ENCODE data around the gene LINC01488. TPM values are rescaled to one million over a fixed set of nuclear protein-coding genes. Genes with fewer than 3 reads are reported as not detected.

Gene LINC01488
- total RNA-seq, 1 donor from 2014 or later = not detected

GRCh38 chr11:69529001-69529400, 47.5 kb downstream of the LINC01488 start:
- Mint-ChIP-seq H3K36me3 (ENCODE audit: low read depth, unreplicated experiment) (no peaks in the 10 kb centered on the region), H3K4me1 (ENCODE audit: unreplicated experiment) (peaks cover 4% of the 10 kb centered on the region), H3K27ac (ENCODE audit: unreplicated experiment) (no peak overlapping the region), H3K9me3 (ENCODE audit: unreplicated experiment) (no peaks in the 10 kb centered on the region), H3K27me3 (ENCODE audit: unreplicated experiment) (peaks cover 2% of the 10 kb centered on the region), H3K4me3 (ENCODE audit: unreplicated experiment) (no peak overlapping the region)
- no peak for TF ChIP-seq CTCF (IDR thresholded peaks at IDR 0.05; ENCODE audit: unreplicated experiment)
- DNase-seq (ENCODE audit: low spot score) = no peak

- peaks cover 4% of the 10 kb centered on the region for H3K4me1 Mint-ChIP-seq (ENCODE audit: unreplicated experiment)
- no peak for DNase-seq (ENCODE audit: low spot score)
- H3K4me3 Mint-ChIP-seq (ENCODE audit: unreplicated experiment) = no peak overlapping the region
- no peak overlapping the region for H3K27ac Mint-ChIP-seq (ENCODE audit: unreplicated experiment)
- TF ChIP-seq CTCF (IDR thresholded peaks at IDR 0.05; ENCODE audit: unreplicated experiment) = no peak
- H3K36me3 Mint-ChIP-seq (ENCODE audit: low read depth, unreplicated experiment) = no peaks in the 10 kb centered on the region
- H3K27me3 Mint-ChIP-seq (ENCODE audit: unreplicated experiment) = peaks cover 2% of the 10 kb centered on the region
- no peaks in the 10 kb centered on the region for H3K9me3 Mint-ChIP-seq (ENCODE audit: unreplicated experiment)
These were observed 49.0 kb downstream of the LINC01488 start for GRCh38 chr11:69530278-69531070.

- Mint-ChIP-seq H3K36me3 (ENCODE audit: low read depth, unreplicated experiment) (no peaks in the 10 kb centered on the region), H3K27me3 (ENCODE audit: unreplicated experiment) (peaks cover 2% of the 10 kb centered on the region), H3K4me3 (ENCODE audit: unreplicated experiment) (no peak overlapping the region), H3K27ac (ENCODE audit: unreplicated experiment) (no peak overlapping the region), H3K9me3 (ENCODE audit: unreplicated experiment) (no peaks in the 10 kb centered on the region), H3K4me1 (ENCODE audit: unreplicated experiment) (peaks cover 4% of the 10 kb centered on the region)
- no peak for TF ChIP-seq CTCF (IDR thresholded peaks at IDR 0.05; ENCODE audit: unreplicated experiment)
- no peak for DNase-seq (ENCODE audit: low spot score)
These were observed 49.7 kb downstream of the LINC01488 start for GRCh38 chr11:69531071-69531716.

- no peaks in the 10 kb centered on the region for H3K36me3 Mint-ChIP-seq (ENCODE audit: low read depth, unreplicated experiment)
- DNase-seq (ENCODE audit: low spot score) = no peak
- H3K9me3 Mint-ChIP-seq (ENCODE audit: unreplicated experiment) = no peaks in the 10 kb centered on the region
- H3K4me3 Mint-ChIP-seq (ENCODE audit: unreplicated experiment) = no peak overlapping the region
- H3K27ac Mint-ChIP-seq (ENCODE audit: unreplicated experiment) = no peak overlapping the region
- peaks cover 4% of the 10 kb centered on the region for H3K4me1 Mint-ChIP-seq (ENCODE audit: unreplicated experiment)
- H3K27me3 Mint-ChIP-seq (ENCODE audit: unreplicated experiment) = peaks cover 2% of the 10 kb centered on the region
- no peak for TF ChIP-seq CTCF (IDR thresholded peaks at IDR 0.05; ENCODE audit: unreplicated experiment)
These were observed 50.2 kb downstream of the LINC01488 start for GRCh38 chr11:69531717-69532088.

All from endothelial cell (in vitro differentiated cells).